ENCODE data around the gene PCYT2. TPM values are rescaled to one million over a fixed set of nuclear protein-coding genes. Genes with fewer than 3 reads are reported as not detected.

The PCYT2 gene
- total RNA-seq, 2 donors from 2014 or later: 21.6 to 26.0 TPM

- H3K9me3 ChIP-seq (ENCODE audit: control insufficient read depth, low read length, poor library complexity, severe bottlenecking): no peaks in the 10 kb centered on the region
- Mint-ChIP-seq H3K27ac (no peak overlapping the region), H3K27me3 (peaks cover 19% of the 10 kb centered on the region), H3K4me3 (no peak overlapping the region), H3K36me3 (ENCODE audit: low read depth) (peaks cover 3% of the 10 kb centered on the region), H3K4me1 (peaks cover 4% of the 10 kb centered on the region)
- DNase-seq: no peak
- ATAC-seq: no peak
Observed at GRCh38 chr17:81900181-81900820, 10.9 kb downstream of the PCYT2 start.

- no peak overlapping the region for H3K27ac Mint-ChIP-seq
- H3K4me3 Mint-ChIP-seq: no peak overlapping the region
- peaks cover 3% of the 10 kb centered on the region for H3K36me3 Mint-ChIP-seq (ENCODE audit: low read depth)
- H3K27me3 Mint-ChIP-seq: peaks cover 19% of the 10 kb centered on the region
- no peaks in the 10 kb centered on the region for H3K9me3 ChIP-seq (ENCODE audit: control insufficient read depth, low read length, poor library complexity, severe bottlenecking)
- peaks cover 4% of the 10 kb centered on the region for H3K4me1 Mint-ChIP-seq
- no peak for DNase-seq
- ATAC-seq: no peak
Observed at GRCh38 chr17:81899514-81900166, 11.6 kb downstream of the PCYT2 start.

GRCh38 chr17:81898885-81899284 lies 12.3 kb downstream of the PCYT2 start:
- H3K27ac Mint-ChIP-seq: no peak overlapping the region
- DNase-seq (no peak), ATAC-seq (no peak)
- H3K4me1 Mint-ChIP-seq: peaks cover 4% of the 10 kb centered on the region
- H3K36me3 Mint-ChIP-seq (ENCODE audit: low read depth): peaks cover 2% of the 10 kb centered on the region
- no peaks in the 10 kb centered on the region for H3K9me3 ChIP-seq (ENCODE audit: control insufficient read depth, low read length, poor library complexity, severe bottlenecking)
- H3K27me3 Mint-ChIP-seq: peaks cover 19% of the 10 kb centered on the region
- no peak overlapping the region for H3K4me3 Mint-ChIP-seq

DNA sequence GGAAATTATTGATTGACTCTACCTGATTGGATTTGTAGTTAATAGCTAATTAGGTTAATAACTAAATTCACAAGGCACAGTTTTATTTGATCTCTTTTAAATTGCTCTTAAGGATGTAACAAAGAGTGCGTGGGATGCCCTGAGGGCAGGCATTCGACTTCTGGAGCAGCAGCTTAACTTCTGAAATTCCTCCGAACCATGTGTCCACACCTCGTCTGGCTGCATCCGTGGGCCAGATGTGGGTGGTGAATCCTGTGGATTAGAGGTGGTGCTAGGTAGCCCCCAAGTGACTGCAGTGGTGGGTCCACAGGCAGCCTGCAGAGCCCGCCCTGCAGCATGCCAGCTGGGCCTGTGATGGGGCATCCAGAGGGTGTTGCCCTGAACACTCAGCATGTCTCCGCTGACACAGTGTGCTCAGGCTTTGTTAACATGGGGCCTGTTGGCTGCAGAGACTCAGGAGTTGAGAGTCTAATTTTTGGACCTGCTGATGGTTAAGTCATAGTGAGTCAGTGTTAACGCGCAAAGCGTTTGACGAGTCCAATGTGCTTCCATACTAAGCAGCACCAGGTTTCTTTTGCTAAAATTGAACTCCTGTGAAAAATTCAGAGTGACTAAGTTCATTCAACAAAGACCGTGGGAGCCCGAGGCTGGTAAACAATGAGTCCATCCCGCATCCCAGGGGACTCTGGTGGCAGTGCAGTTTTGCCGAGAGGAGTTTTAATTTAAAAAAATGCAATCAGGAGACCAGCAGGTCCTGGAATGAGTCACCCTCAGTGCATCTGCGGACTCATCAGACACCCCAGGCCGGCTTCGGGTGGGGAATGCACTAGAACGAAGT lies 13.0 kb downstream of the PCYT2 start:
- Mint-ChIP-seq H3K27me3 (peaks cover 19% of the 10 kb centered on the region), H3K27ac (no peak overlapping the region), H3K4me3 (no peak overlapping the region), H3K36me3 (ENCODE audit: low read depth) (peaks cover 2% of the 10 kb centered on the region), H3K4me1 (peaks cover 4% of the 10 kb centered on the region)
- no peak for ATAC-seq
- H3K9me3 ChIP-seq (ENCODE audit: control insufficient read depth, low read length, poor library complexity, severe bottlenecking): no peaks in the 10 kb centered on the region
- no peak for DNase-seq

DNA sequence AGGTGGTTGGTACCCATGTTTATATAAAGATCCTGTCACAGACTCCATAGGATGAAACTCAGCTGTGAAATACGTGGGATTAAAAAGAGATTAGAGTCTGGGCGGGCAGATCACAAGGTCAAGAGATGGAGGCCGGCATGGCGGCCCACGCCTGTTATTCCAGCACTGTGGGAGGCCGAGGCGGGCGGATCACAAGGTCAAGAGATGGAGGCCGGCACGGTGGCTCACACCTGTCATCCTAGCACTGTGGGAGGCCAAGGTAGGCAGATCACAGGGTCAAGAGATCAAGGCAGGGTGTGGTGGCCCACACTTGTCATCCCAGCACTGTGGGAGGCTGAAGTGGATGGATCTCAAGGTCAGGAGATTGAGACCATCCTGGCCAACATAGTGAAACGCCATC lies 15.8 kb downstream of the PCYT2 start:
- DNase-seq (no peak), ATAC-seq (no peak)
- Mint-ChIP-seq H3K4me3 (no peak overlapping the region), H3K4me1 (peaks cover 9% of the 10 kb centered on the region), H3K36me3 (ENCODE audit: low read depth) (peaks cover 4% of the 10 kb centered on the region), H3K27me3 (peaks cover 7% of the 10 kb centered on the region), H3K27ac (no peak overlapping the region)
- no peaks in the 10 kb centered on the region for H3K9me3 ChIP-seq (ENCODE audit: control insufficient read depth, low read length, poor library complexity, severe bottlenecking)

GRCh38 chr17:81891303-81891552 lies 20.0 kb downstream of the PCYT2 start:
- peak overlapping the region; percentile 87 for H3K27ac Mint-ChIP-seq
- H3K4me3 Mint-ChIP-seq: peak overlapping the region; percentile 91
- H3K36me3 Mint-ChIP-seq (ENCODE audit: low read depth): peaks cover 10% of the 10 kb centered on the region
- DNase-seq: no peak
- H3K9me3 ChIP-seq (ENCODE audit: control insufficient read depth, low read length, poor library complexity, severe bottlenecking): no peaks in the 10 kb centered on the region
- H3K4me1 Mint-ChIP-seq: peaks cover 15% of the 10 kb centered on the region
- ATAC-seq: no peak
- no peaks in the 10 kb centered on the region for H3K27me3 Mint-ChIP-seq

DNA sequence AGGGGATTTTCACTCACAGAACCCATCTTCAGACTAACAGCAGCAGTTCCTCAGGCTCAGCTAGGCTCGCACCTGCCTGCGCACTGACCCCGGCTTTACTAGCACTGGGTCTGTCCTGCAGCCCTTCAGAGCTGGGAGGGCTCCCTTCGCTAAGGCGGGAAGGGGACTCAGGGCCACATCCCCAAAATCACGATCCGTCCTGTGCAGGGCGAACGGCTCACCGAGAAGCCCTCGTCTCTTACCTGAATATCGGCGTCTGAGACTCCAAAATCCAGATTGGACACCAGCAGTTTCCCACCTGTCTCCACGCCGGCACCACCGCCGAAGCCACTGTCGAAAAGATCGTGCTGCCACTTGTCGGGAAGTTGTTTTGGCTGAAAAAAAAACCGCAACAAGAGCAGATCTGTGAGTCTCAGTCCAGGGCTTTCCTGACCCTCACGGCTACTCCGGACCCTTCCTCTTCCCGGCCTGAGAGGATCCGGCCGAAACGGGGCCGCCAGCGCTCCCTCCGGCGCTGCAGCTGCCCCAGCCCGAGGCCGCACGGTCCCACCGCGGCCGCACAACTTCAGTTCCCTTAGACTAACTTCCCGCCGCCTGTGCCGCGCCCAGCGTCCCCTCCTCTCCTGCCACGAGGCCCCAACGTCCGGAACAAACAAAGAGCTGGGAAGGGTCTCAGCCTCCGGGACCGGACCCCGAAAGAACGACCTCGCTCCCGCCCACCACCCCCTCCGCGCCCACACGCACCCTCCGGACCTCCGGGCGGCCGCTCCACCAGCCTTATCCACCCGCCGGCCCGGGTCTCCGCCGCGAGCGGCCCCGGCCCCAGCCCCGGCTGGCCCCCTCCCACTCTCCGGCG lies 20.5 kb downstream of the PCYT2 start:
- ATAC-seq (no peak), DNase-seq (no peak)
- Mint-ChIP-seq H3K4me1 (peaks cover 19% of the 10 kb centered on the region), H3K36me3 (ENCODE audit: low read depth) (peaks cover 10% of the 10 kb centered on the region), H3K27me3 (no peaks in the 10 kb centered on the region), H3K27ac (peak overlapping the region; percentile 87), H3K4me3 (peak overlapping the region; percentile 87)
- H3K9me3 ChIP-seq (ENCODE audit: control insufficient read depth, low read length, poor library complexity, severe bottlenecking): no peaks in the 10 kb centered on the region

GRCh38 chr17:81889602-81890001 lies 21.6 kb downstream of the PCYT2 start:
- Mint-ChIP-seq H3K36me3 (ENCODE audit: low read depth) (peaks cover 12% of the 10 kb centered on the region), H3K27ac (no peak overlapping the region)

GRCh38 chr17:81888988-81889595 lies 22.1 kb downstream of the PCYT2 start:
- Mint-ChIP-seq H3K4me1 (peaks cover 22% of the 10 kb centered on the region), H3K27ac (no peak overlapping the region), H3K27me3 (no peaks in the 10 kb centered on the region), H3K4me3 (peak overlapping the region; percentile 67), H3K36me3 (ENCODE audit: low read depth) (peaks cover 12% of the 10 kb centered on the region)
- DNase-seq: no peak
- H3K9me3 ChIP-seq (ENCODE audit: control insufficient read depth, low read length, poor library complexity, severe bottlenecking): no peaks in the 10 kb centered on the region
- no peak for ATAC-seq

More at GRCh38 chr17:81889602-81890001, 21.6 kb downstream of the PCYT2 start:
- DNase-seq (no peak), ATAC-seq (no peak)
- Mint-ChIP-seq H3K4me3 (peak overlapping the region; percentile 87), H3K27me3 (no peaks in the 10 kb centered on the region), H3K4me1 (peaks cover 22% of the 10 kb centered on the region)
- H3K9me3 ChIP-seq (ENCODE audit: control insufficient read depth, low read length, poor library complexity, severe bottlenecking): no peaks in the 10 kb centered on the region

DNA sequence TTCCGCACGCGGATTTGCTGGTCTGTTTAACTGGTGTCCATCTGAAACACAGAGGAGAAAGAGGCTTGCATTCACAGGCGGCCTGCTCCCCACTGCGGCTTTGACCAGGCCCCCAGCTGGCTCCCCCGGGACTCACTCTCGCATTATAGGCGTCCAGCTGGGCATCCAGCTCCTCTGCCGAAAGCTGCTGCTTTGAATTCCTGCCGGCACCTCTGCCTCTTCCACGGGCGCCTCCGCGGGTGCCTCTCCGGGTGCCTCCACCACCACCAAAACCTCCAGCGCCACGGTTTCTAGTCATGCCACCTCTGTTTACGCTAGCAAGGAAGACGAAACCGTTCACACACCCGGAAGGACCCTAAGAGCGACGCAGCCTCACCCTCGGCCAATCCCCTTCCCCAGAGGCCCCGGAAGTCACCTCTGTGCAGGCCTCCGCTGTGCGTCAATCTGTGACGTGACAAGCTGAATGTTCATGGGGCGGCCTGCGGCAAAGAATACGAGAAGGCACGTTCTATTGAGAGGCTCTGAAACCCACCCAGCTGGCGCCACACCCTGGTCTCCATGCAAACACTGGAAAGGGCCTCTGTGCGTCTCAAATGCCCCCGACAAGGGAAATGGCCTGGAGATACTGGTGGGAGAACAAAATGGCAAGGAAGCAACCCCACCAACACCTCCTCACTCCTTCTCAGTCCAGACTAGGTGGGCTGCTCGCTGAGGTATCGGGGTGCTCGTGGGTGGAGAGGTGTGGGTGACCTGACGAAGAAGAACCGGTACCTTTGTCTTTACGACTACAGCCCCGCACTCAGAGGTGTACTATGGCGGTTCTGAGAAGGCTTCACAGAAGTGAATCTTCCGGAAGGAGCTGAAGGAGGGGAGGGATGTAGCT lies 22.9 kb downstream of the PCYT2 start:
- peaks cover 22% of the 10 kb centered on the region for H3K4me1 Mint-ChIP-seq
- peak overlapping the region; percentile 67 for H3K4me3 Mint-ChIP-seq
- ATAC-seq: no peak
- peaks cover 12% of the 10 kb centered on the region for H3K36me3 Mint-ChIP-seq (ENCODE audit: low read depth)
- H3K27me3 Mint-ChIP-seq: no peaks in the 10 kb centered on the region
- H3K27ac Mint-ChIP-seq: no peak overlapping the region
- H3K9me3 ChIP-seq (ENCODE audit: control insufficient read depth, low read length, poor library complexity, severe bottlenecking): no peaks in the 10 kb centered on the region
- no peak for DNase-seq

- H3K27ac Mint-ChIP-seq: peak overlapping the region; percentile 81
Observed at GRCh38 chr17:81885869-81886548, 25.2 kb downstream of the PCYT2 start.

More at GRCh38 chr17:81885869-81886548, 25.2 kb downstream of the PCYT2 start:
- H3K4me3 Mint-ChIP-seq: no peak overlapping the region
- no peaks in the 10 kb centered on the region for H3K27me3 Mint-ChIP-seq
- peaks cover 18% of the 10 kb centered on the region for H3K4me1 Mint-ChIP-seq
- peaks cover 10% of the 10 kb centered on the region for H3K36me3 Mint-ChIP-seq (ENCODE audit: low read depth)
- H3K9me3 ChIP-seq (ENCODE audit: control insufficient read depth, low read length, poor library complexity, severe bottlenecking): no peaks in the 10 kb centered on the region
- DNase-seq (no peak), ATAC-seq (no peak)
